Activated CD8-positive, alpha-beta memory T cell treated with anti-CD3 and anti-CD28 coated beads for 24 hours (primary cell): ENCODE results near the gene PIP4K2B.
"Not testable (repeated sequence)": the region's sequence is repeated elsewhere in the genome, so short reads cannot be mapped to it uniquely, and the experiment has no call there.

Experiments
- DNase-seq: peaks from one replicate; pipeline ENCODE4 v3.0.0-alpha.2; 2020

Gene PIP4K2B

GRCh38 chr17:38799501-38800236 is at the start of gene PIP4K2B:
TSS of gene PIP4K2B (minus strand) at chr17:38799556. CDS start at chr17:38799424, 132 bp downstream.
- peak; percentile 94 for DNase-seq

GRCh38 chr17:38848557-38848891 is 49.2 kb upstream of the PIP4K2B start:
- DNase-seq: no peak

GRCh38 chr17:38844261-38844757 is 45.0 kb upstream of the PIP4K2B start:
- DNase-seq: no peak

- DNase-seq: no peak
Measured at GRCh38 chr17:38825762-38826247, 26.4 kb upstream of the PIP4K2B start.

- DNase-seq: peak; percentile 100
Measured at GRCh38 chr17:38824899-38825761, 25.8 kb upstream of the PIP4K2B start, which contains the start of gene CWC25. TSS of gene CWC25 (minus strand) at chr17:38825321. CDS start at chr17:38825183, 138 bp downstream.

GRCh38 chr17:38815576-38816193 is 16.3 kb upstream of the PIP4K2B start:
- DNase-seq: no peak

- DNase-seq: no peak
Measured at GRCh38 chr17:38809828-38810227, 10.5 kb upstream of the PIP4K2B start.

GRCh38 chr17:38800237-38800760 is 943 bp upstream of the PIP4K2B start:
- no peak for DNase-seq

GRCh38 chr17:38798614-38799500 is 499 bp downstream of the PIP4K2B start:
- DNase-seq: peak; percentile 81

- DNase-seq: no peak
Measured at GRCh38 chr17:38797828-38798227, 1.5 kb downstream of the PIP4K2B start.

GRCh38 chr17:38797158-38797490 is 2.2 kb downstream of the PIP4K2B start:
- DNase-seq: no peak

GRCh38 chr17:38796451-38797157 is 2.8 kb downstream of the PIP4K2B start:
- no peak for DNase-seq

- no peak for DNase-seq
Measured at GRCh38 chr17:38794221-38794620, 5.1 kb downstream of the PIP4K2B start.

- no peak for DNase-seq
Measured at GRCh38 chr17:38791162-38791561, 8.2 kb downstream of the PIP4K2B start.

GRCh38 chr17:38790148-38790707 is 9.1 kb downstream of the PIP4K2B start:
- DNase-seq: not testable (repeated sequence)

GRCh38 chr17:38789185-38789584 is 10.2 kb downstream of the PIP4K2B start:
- DNase-seq: no peak

GRCh38 chr17:38787999-38788398 is 11.4 kb downstream of the PIP4K2B start:
- DNase-seq: not testable (repeated sequence)

GRCh38 chr17:38786372-38786771 is 13.0 kb downstream of the PIP4K2B start:
- no peak for DNase-seq

GRCh38 chr17:38783227-38783626 is 16.1 kb downstream of the PIP4K2B start:
- DNase-seq: no peak

- no peak for DNase-seq
Measured at GRCh38 chr17:38779965-38780752, 19.2 kb downstream of the PIP4K2B start.
